Measurements from ENCODE around the gene HEMGN. TPM values are rescaled to one million over a fixed set of nuclear protein-coding genes. Genes with fewer than 3 reads are reported as not detected.
"Not testable (repeated sequence)": the region's sequence is repeated elsewhere in the genome, so short reads cannot be mapped to it uniquely, and the experiment has no call there.

The HEMGN gene
- polyA plus RNA-seq, 3 donors: 0.18 TPM; not detected in 2

GRCh38 chr9:97945470-97945869 is 7.5 kb upstream of the HEMGN start:
- H3K36me3 Mint-ChIP-seq; H3K4me1 ChIP-seq (ENCODE audit: control insufficient read depth in 1 of 2, insufficient read depth in 2 of 2, low read length in 2 of 2); H3K4me3 Mint-ChIP-seq; H3K27me3 Mint-ChIP-seq (ENCODE audit: low read depth in 3 of 3); H3K4me2 ChIP-seq (replicated peaks; ENCODE audit: extremely low read depth, low read length, poor library complexity, severe bottlenecking); DNase-seq; H3K4me3 ChIP-seq (replicated peaks in 1 of 3; ENCODE audit: low read depth in 2 of 3, low read length in 3 of 3); H3K27ac ChIP-seq (ENCODE audit: low read depth in 1 of 2, low read length in 2 of 2); H3K9me3 ChIP-seq (replicated peaks in 1 of 2; ENCODE audit: control insufficient read depth in 1 of 2, insufficient read depth in 1 of 2, low read length in 2 of 2); H3K27me3 ChIP-seq (ENCODE audit: control insufficient read depth in 2 of 2, insufficient read depth in 2 of 2, low read length in 2 of 2); H2AFZ ChIP-seq (ENCODE audit: insufficient read depth, low read depth, low read length, poor library complexity, severe bottlenecking); H3K27ac Mint-ChIP-seq; H4K20me1 ChIP-seq (ENCODE audit: insufficient read depth, low read length); H3K36me3 ChIP-seq (replicated peaks in 1 of 2; ENCODE audit: control insufficient read depth in 1 of 2, insufficient read depth in 2 of 2, low read length in 2 of 2); intact Hi-C loops (cut with micrococcal nuclease); H3K4me1 Mint-ChIP-seq; H3K9ac ChIP-seq (ENCODE audit: insufficient read depth, low read length, poor library complexity, severe bottlenecking); H3K9me3 Mint-ChIP-seq; H3K79me2 ChIP-seq (ENCODE audit: insufficient read depth, low read length): not testable (repeated sequence)
- no CpG with 5 or more reads among the region's 2 CpGs for WGBS (ENCODE audit: insufficient coverage)

- Mint-ChIP-seq H3K27me3 (ENCODE audit: low read depth in 3 of 3) (peaks cover 0 to 9% (median 3%) of the 10 kb centered on the region in 3 donors), H3K4me1 (peaks cover 3% of the 10 kb centered on the region), H3K27ac (no peak overlapping the region)
Observed at GRCh38 chr9:97944612-97945011, 6.6 kb upstream of the HEMGN start.

More at GRCh38 chr9:97944612-97945011, 6.6 kb upstream of the HEMGN start:
- Histone ChIP-seq H4K20me1 (ENCODE audit: insufficient read depth, low read length) (no peaks in the 10 kb centered on the region), H3K9ac (ENCODE audit: insufficient read depth, low read length, poor library complexity, severe bottlenecking) (no peak overlapping the region), H2AFZ (ENCODE audit: insufficient read depth, low read depth, low read length, poor library complexity, severe bottlenecking) (no peak overlapping the region), H3K4me3 (replicated peaks in 1 of 3; ENCODE audit: low read depth in 2 of 3, low read length in 3 of 3) (no peak overlapping the region), H3K27me3 (ENCODE audit: control insufficient read depth in 2 of 2, insufficient read depth in 2 of 2, low read length in 2 of 2) (no peaks in the 10 kb centered on the region), H3K9me3 (replicated peaks in 1 of 2; ENCODE audit: control insufficient read depth in 1 of 2, insufficient read depth in 1 of 2, low read length in 2 of 2) (no peaks in the 10 kb centered on the region), H3K79me2 (ENCODE audit: insufficient read depth, low read length) (no peaks in the 10 kb centered on the region), H3K27ac (ENCODE audit: low read depth in 1 of 2, low read length in 2 of 2) (no peak overlapping the region), H3K36me3 (replicated peaks in 1 of 2; ENCODE audit: control insufficient read depth in 1 of 2, insufficient read depth in 2 of 2, low read length in 2 of 2) (no peaks in the 10 kb centered on the region), H3K4me1 (ENCODE audit: control insufficient read depth in 1 of 2, insufficient read depth in 2 of 2, low read length in 2 of 2) (no peaks in the 10 kb centered on the region), H3K4me2 (replicated peaks; ENCODE audit: extremely low read depth, low read length, poor library complexity, severe bottlenecking) (no peak overlapping the region)
- H3K36me3 Mint-ChIP-seq: no peaks in the 10 kb centered on the region
- DNase-seq: no peak
- H3K9me3 Mint-ChIP-seq: no peaks in the 10 kb centered on the region
- intact Hi-C loops (cut with micrococcal nuclease): no loop called here
- WGBS (ENCODE audit: insufficient coverage): no CpG with 5 or more reads among the region's 3 CpGs
- no peak for TF ChIP-seq CTCF (IDR thresholded peaks at IDR 0.05)
- no peak overlapping the region for H3K4me3 Mint-ChIP-seq

Data from CD14-positive monocyte (primary cell).